DND-41 (cell line): ENCODE data around the gene NKAP.
"Not testable (repeated sequence)": the region's sequence is repeated elsewhere in the genome, so short reads cannot be mapped to it uniquely, and the experiment has no call there.

ENCODE experiments used
- ATAC-seq: fragments of 200-7000 bp; cut with Tn5 transposase; 3 replicates; pipeline ENCODE4 v1.9.1; 2021; ENCODE audit warnings: low read depth; ENCODE audit not compliant: insufficient read depth
- DNase-seq: peaks from one replicate; pipeline ENCODE4 v3.0.0-alpha.2; 2020
- H2AFZ ChIP-seq: 2 replicates; pipeline ENCODE4 v1.6.0; 2012; ENCODE audit warnings: low read depth, low read length
- H3K27ac ChIP-seq: 2 replicates; pipeline ENCODE4 v1.5.1; 2012; ENCODE audit warnings: low read length, inconsistent platforms
- H3K27me3 ChIP-seq: fragments of 200-600 bp; sonication (generic); 2 replicates; pipeline ENCODE4 v1.6.0; 2012; ENCODE audit warnings: low read length, mild to moderate bottlenecking, inconsistent platforms; ENCODE audit not compliant: insufficient read depth, poor library complexity
- H3K36me3 ChIP-seq: 2 replicates; pipeline ENCODE4 v1.5.1; 2012; ENCODE audit warnings: low read length, inconsistent platforms; ENCODE audit not compliant: insufficient read depth
- H3K4me1 ChIP-seq: 2 replicates; pipeline ENCODE4 v1.5.1; 2012; ENCODE audit warnings: mild to moderate bottlenecking, low read length; ENCODE audit not compliant: insufficient read depth
- H3K4me2 ChIP-seq: 2 replicates; pipeline ENCODE4 v1.6.0; 2012; ENCODE audit warnings: mild to moderate bottlenecking, moderate library complexity, low read length, inconsistent platforms; ENCODE audit not compliant: insufficient read depth
- H3K4me3 ChIP-seq, 2 experiments: fragments of 200-600 bp in 1 of 2; shearing (Covaris generic) in 1 of 2; 2 replicates each; pipeline ENCODE4 v1.5.1; 2012 to 2016; ENCODE audit warnings: inconsistent platforms in 2 of 2, low read length in 2 of 2, mild to moderate bottlenecking in 2 of 2, low read depth in 1 of 2, moderate library complexity in 1 of 2
- H3K79me2 ChIP-seq: 2 replicates; pipeline ENCODE4 v1.6.0; 2012; ENCODE audit warnings: low read length, inconsistent platforms; ENCODE audit not compliant: insufficient read depth
- H3K9ac ChIP-seq: 2 replicates; pipeline ENCODE4 v1.6.0; 2012; ENCODE audit warnings: low read depth, mild to moderate bottlenecking, inconsistent platforms, low read length, moderate library complexity
- H3K9me3 ChIP-seq: 2 replicates; pipeline ENCODE4 v1.5.1; 2012; ENCODE audit warnings: low read length, moderate library complexity, mild to moderate bottlenecking, inconsistent platforms; ENCODE audit not compliant: insufficient read depth, severe bottlenecking
- H4K20me1 ChIP-seq: 2 replicates; pipeline ENCODE4 v1.6.0; 2012; ENCODE audit warnings: low read length; ENCODE audit not compliant: insufficient read depth
- EZH2 ChIP-seq: IDR thresholded peaks from 3 replicates; pipeline ENCODE4 v1.6.1; 2012; ENCODE audit warnings: borderline replicate concordance, low read depth, mild to moderate bottlenecking, moderate library complexity, low read length, inconsistent platforms; ENCODE audit not compliant: severe bottlenecking
- TF ChIP-seq, protein P1 (sequence below): IDR thresholded peaks from 2 replicates; pipeline ENCODE4 v1.5.1; 2012; ENCODE audit warnings: borderline replicate concordance, low read length, moderate library complexity, mild to moderate bottlenecking; ENCODE audit not compliant: poor library complexity, severe bottlenecking; ENCODE audit errors: extremely low read depth

Gene NKAP

DNA sequence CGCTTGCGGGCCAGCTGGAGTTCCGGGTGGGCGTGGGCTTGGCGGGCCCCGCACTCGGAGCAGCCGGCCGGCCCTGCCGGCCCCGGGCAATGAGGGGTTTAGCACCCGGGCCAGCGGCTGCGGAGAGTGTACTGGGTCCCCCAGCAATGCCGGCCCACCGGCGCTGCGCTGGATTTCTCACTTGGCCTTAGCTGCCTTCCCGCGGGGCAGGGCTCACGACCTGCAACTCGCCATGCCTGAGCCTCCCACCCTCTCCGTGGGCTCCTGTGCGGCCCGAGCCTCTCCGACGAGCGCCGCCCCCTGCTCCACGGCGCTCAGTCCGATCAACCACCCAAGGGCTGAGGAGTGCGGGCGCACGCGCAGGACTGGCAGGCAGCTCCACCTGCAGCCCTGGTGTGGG lies 52.9 kb downstream of the NKAP start:
- ATAC-seq, H2AFZ ChIP-seq, H3K9me3 ChIP-seq, H3K27ac ChIP-seq, H3K36me3 ChIP-seq, H3K4me2 ChIP-seq, H4K20me1 ChIP-seq, H3K27me3 ChIP-seq, DNase-seq, H3K9ac ChIP-seq, H3K4me1 ChIP-seq, H3K4me3 ChIP-seq, H3K79me2 ChIP-seq: not testable (repeated sequence)

DNA sequence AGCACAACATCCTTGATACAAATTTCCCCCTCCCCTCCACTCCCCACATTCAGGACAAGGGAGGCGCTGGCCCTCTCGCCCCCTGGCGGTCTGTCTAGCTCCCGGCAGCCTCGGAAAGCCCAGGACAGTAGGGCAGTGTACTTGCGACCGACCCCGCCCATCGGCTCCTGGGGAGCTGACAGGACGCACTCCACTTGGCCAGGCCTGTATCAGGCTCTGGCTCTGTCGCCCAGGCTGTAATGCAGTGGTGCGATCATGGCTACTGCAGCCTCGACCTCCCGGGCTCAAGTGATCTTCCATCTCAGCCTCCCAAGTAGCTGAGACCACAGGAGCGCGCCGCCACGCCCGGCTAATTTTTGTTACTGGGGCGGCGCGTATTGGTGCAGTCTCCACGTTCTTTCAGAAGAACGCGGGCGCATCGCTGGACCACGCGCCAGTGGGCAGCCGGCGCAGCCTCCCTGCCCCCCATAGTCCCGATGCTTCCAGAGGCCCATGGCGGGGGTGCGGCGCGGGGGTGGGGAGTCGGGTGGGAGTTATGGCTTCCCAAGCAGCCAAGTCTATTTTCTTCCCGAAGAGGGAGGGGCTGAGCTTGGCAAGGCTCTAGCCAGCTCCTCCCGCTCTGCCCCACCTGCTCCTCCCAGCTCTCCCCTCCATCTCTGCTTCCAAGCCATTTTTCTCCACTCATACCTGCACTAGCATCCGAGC lies 55.7 kb downstream of the NKAP start:
- Histone ChIP-seq H3K4me1 (0 out of 2 replicates have a peak, but pooled peaks cover 8% of the 10 kb centered on the region), H3K9me3 (no peaks in the 10 kb centered on the region), H3K79me2 (no peaks in the 10 kb centered on the region), H4K20me1 (no peaks in the 10 kb centered on the region), H3K36me3 (no peaks in the 10 kb centered on the region), H3K4me2 (no peak overlapping the region), H3K27ac (no peak overlapping the region), H2AFZ (no peak overlapping the region), H3K9ac (no peak overlapping the region), H3K27me3 (no peaks in the 10 kb centered on the region), H3K4me3 (no peak overlapping the region)
- TF ChIP-seq, protein P1, sequence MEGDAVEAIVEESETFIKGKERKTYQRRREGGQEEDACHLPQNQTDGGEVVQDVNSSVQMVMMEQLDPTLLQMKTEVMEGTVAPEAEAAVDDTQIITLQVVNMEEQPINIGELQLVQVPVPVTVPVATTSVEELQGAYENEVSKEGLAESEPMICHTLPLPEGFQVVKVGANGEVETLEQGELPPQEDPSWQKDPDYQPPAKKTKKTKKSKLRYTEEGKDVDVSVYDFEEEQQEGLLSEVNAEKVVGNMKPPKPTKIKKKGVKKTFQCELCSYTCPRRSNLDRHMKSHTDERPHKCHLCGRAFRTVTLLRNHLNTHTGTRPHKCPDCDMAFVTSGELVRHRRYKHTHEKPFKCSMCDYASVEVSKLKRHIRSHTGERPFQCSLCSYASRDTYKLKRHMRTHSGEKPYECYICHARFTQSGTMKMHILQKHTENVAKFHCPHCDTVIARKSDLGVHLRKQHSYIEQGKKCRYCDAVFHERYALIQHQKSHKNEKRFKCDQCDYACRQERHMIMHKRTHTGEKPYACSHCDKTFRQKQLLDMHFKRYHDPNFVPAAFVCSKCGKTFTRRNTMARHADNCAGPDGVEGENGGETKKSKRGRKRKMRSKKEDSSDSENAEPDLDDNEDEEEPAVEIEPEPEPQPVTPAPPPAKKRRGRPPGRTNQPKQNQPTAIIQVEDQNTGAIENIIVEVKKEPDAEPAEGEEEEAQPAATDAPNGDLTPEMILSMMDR, result no peak
- no peak for TF ChIP-seq EZH2
- DNase-seq, result no peak
- no peak for ATAC-seq

DNA sequence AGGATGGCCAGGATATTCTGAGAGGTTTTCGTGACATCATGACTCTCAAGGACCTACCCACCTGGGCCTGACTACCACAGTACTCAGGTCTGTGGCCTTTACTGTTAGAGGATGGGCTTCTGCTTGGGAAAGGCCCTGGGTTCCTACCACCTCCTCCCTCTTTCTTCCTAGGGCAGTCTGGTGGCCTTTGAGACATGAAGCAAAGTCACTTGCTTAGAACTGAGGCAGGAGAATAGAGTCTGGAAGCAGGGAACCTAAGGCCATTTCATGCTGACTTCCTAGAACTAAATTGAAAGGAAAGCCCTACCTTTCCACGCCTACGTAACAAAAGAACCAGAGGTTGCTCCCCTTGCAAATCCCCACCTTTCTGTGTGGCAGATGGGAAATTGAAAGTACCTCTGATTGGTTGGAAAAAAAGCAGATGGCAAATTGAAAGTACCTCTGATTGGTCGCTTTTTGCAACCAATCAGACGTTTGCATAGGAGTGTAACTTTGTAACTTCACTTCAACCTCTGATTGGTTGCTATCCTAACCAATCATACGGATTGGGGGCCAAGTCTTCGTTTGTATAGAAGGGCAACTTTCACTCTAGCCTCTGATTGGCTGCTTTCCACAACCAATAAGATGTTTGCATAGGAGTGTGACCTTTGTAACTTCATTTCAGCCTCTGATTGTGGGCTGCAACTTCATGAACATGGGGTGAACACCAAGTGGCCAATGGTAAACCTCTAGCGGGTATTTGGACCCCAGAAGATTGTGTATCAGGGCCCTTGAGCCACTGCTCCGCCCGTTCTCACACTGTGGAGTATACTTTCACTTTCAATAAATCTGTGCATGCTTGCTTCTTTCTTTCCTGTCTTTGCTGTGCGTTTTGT lies 57.8 kb downstream of the NKAP start:
- Histone ChIP-seq H3K4me3 (no peak overlapping the region), H3K4me1 (0 out of 2 replicates have a peak, but pooled peaks cover 8% of the 10 kb centered on the region), H3K9ac (no peak overlapping the region), H3K36me3 (no peaks in the 10 kb centered on the region), H2AFZ (peak overlapping the region; percentile 51), H3K27me3 (no peaks in the 10 kb centered on the region), H4K20me1 (no peaks in the 10 kb centered on the region), H3K9me3 (no peaks in the 10 kb centered on the region), H3K27ac (no peak overlapping the region), H3K4me2 (peak overlapping the region; percentile 33; the same call in 1 of the 2 replicates), H3K79me2 (no peaks in the 10 kb centered on the region)
- DNase-seq (peak; percentile 9), ATAC-seq (peak; percentile 40; the same call in 1 of the 3 replicates)
- TF ChIP-seq, protein P1, result no peak
